Stimulated activated CD8-positive, alpha-beta memory T cell treated with anti-CD3 and anti-CD28 coated beads, Interleukin-15, amount 100 ng/mL, for 4 hours (primary cell): Measurements from ENCODE around the gene OSBPL2.

Source experiments
- DNase-seq, 2 donors: peaks; one replicate each; pipeline ENCODE4 v3.0.0-alpha.2; 2020; ENCODE audit warnings: low read depth in 2 of 2

Gene OSBPL2

DNA sequence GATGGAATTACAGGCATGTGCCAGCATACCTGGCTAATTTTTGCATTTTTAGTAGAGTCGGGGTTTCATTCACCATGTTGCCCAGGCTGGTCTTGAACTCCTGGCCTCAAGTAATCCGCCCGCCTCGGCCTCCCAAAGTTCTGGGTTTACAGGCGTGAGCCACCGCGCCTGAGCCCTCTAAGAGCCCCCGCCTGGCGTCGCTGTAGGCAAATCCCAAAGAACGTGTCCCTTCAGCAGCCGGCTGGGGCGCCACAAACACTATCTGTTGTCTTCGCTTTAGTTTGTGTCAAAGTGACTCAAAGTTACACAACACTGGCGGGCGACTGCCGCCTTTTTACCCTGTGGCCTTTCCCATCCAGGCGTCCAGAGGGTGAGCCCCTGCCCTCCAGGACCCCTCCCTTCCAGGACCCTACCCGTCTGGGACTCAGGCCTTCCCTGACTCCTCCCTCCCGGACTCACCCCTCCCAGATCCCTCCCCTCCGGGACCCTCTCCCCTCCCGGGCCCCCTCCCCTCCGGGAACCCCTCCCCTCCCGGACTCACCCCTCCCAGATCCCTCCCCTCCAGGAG lies 63.5 kb downstream of the OSBPL2 start:
- DNase-seq = peak; percentile 70 to 72

DNA sequence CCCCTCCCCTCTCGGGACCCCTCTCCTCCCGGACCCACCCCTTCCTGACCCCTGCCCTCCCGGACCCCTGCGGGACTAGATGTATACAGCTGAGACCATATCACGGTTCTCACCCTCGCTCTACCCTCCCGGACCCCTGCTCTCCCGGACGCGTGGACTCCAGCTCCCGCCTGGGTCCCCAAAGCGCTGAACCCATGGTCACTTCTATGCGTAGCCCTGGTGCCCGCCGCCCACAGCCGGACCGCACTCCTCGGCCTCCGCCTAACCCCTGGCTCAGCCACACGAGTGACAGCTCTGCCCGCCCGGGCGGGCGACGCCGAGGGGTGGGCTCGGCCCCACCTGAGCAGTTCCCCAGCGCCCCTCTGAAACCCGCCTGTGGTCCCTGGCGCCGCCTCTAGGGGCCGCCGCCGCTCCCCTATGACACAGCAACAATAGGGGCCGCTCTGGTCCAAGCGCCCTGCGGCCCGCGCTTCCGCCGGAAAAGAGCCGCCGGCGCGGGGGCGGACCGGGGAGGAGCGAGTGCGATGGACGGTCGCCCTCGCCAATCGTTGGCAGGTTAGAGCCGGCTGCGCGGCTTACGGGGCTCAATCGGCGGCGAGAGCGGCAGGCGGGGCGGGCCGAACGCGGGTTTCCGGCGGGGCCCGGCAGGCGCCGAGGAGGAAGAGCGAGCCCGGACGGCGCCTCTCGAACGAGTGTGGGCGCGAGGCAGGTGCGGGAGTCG lies 64.2 kb downstream of the OSBPL2 start, which contains the start of gene ADRM1:
Gene ADRM1, plus strand, starts transcription at position 657 of the 721 bp plus-strand sequence. CDS start 572 bp downstream, outside the sequence.
- DNase-seq = peak; percentile 90 to 96

DNA sequence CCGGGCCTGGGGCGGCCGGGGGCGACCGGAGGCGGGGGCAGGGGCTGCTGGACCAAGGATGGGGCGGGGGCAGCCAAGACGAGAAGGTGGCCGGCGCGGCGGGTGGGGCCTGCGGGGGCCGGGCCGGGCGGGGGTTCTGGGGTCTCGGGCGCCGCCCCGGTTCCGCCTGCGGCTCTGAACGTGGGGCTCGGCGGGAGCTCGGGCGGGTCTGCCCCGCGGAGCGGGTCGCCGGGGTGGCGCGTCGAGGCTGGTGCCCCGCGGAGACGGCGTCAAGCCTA lies 64.7 kb downstream of the OSBPL2 start:
- DNase-seq = no peak

DNA sequence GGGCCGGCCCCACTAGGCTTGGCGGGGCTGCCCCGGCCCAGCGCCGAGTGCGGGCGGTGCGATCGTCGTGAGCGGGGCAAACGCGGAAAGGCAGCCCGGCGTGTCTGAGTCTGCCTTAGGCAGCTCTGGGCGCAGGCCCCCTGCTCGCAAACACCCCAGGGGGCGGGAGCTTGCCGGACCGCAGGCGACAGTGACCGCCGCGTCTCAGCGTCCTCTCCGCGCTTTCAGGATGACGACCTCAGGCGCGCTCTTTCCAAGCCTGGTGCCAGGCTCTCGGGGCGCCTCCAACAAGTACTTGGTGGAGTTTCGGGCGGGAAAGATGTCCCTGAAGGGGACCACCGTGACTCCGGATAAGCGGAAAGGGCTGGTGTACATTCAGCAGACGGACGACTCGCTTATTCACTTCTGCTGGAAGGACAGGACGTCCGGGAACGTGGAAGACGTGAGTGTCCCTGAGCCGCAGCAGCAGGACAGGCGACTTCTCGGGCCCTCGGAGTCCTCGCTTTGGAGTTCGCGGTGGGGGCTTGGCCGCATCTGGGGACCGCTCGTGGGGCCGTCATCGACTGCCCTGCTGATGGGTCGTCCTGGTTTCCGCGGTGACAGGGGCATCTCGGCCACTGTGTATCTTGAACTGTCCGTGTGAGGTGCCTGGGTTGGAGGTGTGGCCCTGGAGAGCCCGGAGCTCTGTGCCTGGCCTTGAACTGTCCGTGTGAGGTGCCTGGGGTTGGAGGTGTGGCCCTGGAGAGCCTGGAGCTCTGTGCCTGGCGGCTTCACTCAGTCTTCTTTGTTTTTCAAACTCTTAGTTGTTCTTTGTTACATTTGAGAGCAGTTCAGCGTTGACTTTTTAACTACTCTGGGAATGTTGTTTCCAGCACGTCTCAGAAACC lies 65.3 kb downstream of the OSBPL2 start:
- no peak for DNase-seq

DNA sequence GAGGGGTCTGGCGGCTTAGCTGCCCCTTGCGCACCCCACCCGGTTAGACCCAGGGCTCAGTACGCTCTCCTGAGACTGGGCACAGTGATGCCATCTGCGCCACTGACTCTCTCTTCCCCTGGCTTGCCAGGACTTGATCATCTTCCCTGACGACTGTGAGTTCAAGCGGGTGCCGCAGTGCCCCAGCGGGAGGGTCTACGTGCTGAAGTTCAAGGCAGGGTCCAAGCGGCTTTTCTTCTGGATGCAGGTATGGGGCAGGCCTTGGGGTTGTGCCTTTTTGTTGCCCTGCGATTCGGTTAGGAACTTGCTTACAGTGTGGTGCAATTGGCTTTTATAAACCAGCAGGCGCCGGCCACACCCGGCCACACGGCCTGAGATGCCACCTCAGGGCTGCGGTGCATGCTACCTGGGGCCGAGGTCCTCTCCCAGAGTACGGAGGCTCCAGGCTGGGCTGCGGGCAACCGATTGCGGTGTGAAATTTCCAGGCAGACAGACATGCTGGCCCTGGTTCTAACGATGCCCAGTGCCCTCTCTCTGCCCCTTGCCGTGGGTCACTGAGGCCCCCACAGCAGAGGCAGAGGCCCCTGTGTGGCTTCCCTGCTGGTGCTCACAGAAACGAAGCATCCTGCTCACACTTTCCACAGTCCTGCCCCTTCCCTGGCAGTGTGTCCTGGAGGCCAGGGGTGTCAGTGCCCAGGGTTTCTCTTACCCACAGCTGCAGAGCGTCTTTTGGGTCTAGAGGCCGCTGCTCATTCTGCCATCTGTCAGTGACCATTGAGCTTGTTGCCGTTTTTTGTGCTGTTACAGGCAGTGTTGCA lies 66.2 kb downstream of the OSBPL2 start:
- DNase-seq = no peak

DNA sequence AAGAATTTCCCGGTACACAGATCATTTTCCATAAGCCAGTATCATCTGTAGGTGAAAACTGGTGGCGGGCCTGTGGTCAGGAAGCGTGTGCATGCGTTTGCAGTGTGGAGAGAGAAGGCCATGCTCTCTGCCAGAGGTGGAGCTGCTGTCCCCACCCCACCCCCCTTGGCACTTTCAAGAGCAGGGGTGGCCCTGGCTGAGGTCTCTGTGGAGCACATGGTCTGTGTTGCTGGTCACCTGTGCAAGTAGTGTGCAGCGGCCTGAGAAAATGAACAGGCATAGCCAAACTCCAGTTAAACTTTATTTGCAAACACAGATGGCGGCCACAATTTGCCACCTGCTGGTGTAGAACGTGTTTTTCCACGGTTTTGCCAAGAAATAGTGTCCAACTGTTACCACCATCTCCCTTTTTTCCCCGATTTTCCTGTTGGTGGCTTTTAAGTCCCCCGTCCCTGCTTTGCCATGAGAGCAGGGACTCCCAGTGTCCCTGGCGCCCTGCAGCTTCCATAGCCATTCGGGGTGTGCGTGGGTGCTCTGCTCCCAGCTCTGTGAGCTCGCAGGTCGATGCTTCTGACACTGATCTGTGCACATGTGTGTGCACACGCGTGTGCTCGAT lies 66.9 kb downstream of the OSBPL2 start:
- DNase-seq = no peak

DNA sequence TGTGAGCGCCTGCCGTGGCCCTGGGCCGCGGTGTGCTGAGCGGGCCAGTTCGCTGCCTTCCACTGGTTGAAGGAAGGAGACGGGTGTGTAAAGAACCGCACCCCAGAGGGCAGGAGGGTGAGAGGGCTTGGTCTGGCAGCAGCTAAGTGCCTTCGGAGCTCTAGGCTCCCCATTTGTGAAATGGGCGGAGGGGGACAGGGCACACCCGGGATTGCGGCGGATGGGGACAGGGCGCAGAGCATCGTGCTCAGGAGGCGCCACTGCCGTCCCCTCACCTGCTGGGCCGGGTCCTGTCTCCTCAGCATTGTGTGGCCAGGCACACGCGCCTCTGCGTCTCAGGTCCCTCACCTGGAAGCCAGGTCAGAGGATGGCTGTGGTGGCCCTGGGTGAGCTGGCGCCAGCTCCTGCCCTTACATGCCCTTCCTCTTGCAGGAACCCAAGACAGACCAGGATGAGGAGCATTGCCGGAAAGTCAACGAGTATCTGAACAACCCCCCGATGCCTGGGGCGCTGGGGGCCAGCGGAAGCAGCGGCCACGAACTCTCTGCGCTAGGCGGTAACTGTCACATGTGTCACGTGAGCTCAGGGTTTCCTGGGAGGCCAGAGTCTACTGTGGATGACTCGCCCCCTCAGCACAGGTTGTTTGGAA lies 67.6 kb downstream of the OSBPL2 start:
- DNase-seq = no peak

DNA sequence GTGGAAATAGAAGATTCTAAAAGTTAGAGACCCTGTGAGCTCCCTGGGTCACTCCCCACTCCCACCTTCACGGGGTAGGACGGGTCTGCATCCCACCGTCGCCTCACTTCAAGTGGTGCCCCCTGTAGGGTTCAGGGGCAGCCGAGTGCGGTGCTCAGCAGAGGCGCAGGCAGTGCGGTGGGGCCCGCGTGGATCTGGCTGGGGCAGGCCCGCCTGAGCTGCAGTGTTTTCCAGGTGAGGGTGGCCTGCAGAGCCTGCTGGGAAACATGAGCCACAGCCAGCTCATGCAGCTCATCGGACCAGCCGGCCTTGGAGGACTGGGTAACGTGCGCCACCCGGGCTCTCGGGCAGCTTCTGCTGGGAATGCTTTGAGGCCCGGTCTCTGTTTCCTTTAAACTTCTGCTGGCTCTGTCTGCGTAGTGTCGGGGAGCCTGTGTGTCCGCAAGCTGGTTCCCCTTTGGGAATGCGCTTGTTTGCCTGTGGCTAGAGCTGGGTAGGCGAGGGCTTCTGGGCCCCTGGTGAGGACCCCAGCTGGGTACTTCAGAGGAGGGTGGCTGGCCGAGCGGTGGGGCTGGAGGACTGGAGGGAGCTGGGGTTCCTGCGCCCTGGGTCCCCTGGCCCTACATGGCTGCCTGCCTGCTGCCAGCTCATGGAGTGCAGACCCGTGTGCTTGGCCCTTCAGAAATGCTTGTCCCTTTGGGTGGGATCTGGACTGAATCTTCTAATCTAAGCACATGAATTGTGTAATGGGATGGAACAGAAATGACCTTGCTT lies 68.3 kb downstream of the OSBPL2 start:
- DNase-seq = no peak

DNA sequence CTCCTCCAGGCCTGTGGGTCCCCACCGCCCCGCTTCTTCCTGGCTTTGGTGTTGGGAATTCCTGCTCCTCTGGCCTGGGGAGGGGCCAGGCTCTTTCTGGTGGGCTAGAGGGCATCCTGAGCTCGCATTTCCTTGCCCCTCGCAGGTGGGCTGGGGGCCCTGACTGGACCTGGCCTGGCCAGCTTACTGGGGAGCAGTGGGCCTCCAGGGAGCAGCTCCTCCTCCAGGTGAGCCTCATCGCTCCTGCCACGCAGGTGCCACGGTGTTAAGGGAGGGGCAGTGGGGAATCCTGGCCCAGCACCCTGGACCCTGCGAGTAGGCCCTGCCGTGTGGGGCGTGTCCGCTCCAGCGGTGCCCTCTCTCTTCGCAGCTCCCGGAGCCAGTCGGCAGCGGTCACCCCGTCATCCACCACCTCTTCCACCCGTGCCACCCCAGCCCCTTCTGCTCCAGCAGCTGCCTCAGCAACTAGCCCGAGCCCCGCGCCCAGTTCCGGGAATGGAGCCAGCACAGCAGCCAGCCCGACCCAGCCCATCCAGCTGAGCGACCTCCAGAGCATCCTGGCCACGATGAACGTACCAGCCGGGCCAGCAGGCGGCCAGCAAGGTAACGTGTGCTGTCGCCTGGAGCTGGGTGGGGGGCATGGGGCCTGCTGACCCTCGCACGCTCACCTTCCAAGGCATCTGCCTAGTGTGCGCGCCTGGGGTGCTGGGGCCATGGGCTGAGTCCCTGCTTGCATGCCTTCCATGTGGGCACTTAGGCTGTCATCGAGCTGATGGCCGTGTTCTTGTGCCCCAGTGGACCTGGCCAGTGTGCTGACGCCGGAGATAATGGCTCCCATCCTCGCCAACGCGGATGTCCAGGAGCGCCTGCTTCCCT lies 69.1 kb downstream of the OSBPL2 start:
- no peak for DNase-seq

DNA sequence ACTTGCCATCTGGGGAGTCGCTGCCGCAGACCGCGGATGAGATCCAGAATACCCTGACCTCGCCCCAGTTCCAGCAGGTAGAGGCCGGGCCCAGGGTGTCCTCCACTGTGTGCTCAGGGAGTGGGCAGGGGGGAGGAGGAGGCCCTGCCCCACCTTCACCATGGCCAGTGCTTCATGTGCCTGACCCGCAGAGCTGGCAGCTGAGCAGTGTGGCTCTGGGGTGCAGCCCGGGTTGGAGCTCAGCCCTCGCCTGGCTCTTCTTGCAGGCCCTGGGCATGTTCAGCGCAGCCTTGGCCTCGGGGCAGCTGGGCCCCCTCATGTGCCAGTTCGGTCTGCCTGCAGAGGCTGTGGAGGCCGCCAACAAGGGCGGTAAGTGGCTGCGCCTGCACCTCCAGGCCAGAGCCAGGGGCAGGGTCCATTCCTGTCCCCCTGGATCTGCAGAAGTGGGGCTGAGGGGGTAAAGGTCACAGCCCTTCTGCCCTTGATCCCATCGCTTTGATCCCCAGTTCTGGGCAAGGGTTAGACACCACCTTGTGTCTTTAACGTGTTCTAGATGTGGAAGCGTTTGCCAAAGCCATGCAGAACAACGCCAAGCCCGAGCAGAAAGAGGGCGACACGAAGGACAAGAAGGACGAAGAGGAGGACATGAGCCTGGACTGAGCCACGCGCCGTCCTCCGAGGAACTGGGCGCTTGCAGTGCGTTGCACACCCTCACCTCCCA lies 69.9 kb downstream of the OSBPL2 start:
- DNase-seq = no peak

DNA sequence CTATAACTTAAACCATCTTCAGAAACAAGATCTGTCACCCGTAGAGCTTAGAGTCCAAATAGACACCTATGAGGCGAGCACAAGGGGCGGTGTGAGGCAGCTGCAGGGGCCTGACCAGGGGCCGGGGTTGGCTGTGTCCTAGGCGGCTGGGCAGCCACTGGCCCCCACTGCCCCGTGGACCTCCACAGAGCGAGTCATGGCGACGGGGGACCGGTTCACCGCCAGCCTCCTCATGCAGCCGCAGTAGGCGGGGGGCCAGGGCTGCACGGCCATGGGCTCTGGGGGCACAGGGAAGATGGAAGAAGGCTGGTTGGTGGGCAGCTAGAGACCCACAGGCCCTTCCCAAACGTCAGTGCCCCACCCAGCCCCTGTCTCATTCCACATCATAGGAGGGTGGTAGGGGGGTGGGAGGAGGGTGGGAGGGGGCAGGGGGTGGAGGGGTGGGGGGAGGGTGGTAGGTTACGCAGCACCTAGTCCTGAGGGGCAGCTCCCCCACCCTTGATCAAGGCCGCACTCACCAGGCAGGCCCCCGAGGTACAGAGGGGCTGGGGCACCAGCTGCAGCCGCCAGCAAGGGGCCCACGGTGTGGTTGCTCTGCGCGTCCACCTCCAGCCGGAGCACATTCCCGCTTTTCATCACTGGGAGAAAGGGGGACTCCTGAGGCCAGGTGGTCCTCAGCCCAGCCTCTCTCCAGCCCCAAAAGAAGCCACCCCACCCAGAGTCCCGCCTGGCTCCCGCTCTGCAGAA lies 71.0 kb downstream of the OSBPL2 start:
- DNase-seq = no peak

DNA sequence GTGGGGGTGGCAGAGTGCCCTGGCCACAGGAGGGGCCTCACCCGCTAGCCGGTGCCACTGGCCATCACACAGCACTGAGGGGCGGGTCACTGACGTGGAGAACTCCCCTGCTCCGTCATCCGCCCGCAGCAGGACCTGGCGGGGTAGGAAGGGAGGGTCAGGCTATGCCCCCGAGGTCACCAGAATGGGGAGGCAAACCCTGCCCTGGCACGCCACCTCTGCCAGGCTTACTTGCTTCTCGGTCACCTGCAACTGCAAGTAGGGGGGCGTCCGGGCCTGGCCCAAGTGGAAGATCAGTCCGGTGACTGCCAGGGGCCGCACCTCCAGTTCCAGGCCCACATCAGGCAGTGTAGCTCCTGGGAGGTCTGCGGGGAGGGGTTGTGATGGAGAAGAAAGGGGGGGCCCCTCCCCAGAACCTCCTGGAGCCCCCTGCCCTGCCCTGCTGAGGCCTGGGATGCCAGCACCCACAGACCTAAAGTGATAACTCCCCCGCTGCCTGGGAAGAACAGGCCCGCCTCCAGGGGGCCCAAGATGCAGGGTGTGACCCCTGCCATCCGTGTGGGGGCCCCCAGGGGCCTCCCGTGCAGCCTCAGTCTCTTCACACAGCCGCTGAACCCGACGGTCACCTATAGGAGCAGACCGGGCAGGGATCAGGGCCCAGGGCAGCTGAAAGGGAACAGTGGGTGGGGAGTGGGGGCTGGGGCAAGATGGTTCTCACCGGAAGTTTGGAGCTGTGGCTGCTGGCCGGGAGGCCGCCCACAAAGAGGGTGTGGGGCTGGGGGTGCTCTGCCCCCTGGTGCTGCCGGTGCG lies 71.8 kb downstream of the OSBPL2 start:
- DNase-seq = no peak

DNA sequence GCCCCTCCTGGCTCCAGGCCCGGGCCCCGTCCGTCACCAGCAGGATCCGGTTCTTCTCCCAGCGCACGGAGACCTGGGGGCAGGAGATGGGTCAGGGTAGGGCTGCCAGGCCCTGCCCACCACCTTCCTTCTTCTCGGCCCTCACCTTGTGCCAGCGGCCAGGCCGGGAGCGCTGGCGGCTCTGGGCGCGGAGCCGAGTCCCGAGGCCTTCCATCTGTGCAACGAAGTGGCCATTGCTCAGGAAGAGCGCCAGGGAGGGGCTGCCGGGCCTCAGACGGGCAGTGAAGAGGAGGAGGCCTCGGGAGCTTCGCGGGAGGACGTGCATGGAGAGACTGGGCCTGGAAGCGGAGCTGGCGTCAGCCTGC lies 72.4 kb downstream of the OSBPL2 start:
- no peak for DNase-seq

DNA sequence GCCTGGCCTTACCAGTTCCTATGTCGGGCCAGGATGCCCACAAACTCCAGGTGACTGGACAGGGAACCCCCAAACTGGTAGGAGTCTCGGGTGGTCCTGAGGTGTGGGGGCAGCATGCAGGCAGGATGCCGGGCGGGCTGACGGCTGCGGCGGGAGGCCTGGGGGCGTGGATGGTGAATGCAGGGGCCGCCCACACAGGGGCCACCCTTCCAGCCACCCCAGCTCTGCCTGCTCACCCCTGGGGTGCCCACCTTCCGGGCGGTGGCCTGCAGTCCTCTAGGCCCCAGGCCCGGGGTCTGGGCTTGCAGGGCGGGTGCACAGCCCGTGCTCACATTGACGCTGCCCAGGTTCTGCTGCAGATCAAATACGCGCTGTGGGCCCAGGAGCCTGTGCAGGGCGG lies 72.8 kb downstream of the OSBPL2 start:
- DNase-seq = no peak

DNA sequence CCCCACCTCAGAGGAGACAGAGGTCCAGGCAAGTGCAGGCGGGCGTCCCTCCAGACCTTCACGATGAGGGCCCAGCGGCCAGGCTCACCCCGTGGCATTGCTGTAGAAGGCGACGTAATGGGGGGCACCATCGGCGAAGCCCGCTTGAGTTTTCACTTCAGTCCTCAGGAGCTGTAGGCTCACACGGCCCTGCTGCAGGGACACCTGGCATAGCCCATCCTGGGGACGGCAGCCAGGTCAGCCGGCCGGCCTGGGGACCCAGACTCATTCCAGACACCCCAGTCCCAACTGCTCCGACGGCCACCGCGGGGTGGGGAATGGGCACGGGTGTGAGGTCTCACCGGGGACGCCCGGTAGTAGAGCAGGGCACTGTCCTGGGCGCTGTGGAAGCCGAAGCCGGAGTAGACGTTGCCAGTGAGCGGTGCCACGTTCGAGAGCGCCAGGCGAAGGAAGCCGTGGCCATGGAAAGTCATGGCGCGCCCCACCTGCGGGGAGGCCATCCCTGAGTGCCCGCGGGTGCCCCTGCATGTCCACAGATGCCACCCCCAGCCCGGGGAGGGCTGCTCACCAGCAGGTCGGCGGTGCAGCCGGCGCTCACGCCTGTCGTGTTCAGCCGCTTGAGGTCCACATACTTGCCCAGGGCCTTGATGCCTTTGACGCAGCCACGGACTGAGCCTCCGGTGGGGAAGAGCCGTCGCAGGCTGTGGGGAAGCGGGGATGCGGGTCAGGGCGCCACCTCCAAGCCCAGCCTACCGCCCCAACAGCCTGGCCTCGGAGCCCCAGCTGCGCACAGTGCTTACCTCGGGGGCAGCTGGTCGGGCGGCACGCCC lies 73.7 kb downstream of the OSBPL2 start:
- no peak for DNase-seq

DNA sequence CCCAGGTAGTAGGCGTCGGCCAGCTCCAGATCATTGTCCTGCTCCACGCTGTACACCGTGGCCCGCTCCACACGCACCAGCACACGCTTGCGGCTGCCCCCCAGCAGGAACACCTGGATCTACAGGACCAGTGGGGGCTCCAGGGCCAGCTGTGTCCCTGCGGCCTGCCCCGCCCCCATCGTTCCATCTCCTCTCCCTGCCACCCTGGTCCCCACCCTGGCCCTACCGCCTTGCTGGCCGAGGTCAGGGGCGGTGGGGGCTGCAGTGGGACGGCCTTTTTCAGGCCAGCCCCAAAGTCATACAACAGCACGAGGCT lies 74.3 kb downstream of the OSBPL2 start:
- no peak for DNase-seq
